HepG2 (cell line): ENCODE measurements around the gene DNAJB12. TPM values are rescaled to one million over a fixed set of nuclear protein-coding genes. Genes with fewer than 3 reads are reported as not detected.
A peak's percentile ranks its signal among the peaks of the same experiment; 100 is the strongest.

Experiments used
- ATAC-seq: fragments of 200-7000 bp; cut with Tn5 transposase; 3 replicates; pipeline ENCODE4 v1.9.1; 2020; ENCODE audit warnings: mild to moderate bottlenecking, moderate library complexity
- BruUV-seq: library from RNA; stranded (reverse); fragments of 400-500 nt; replicated peaks from 2 replicates; lab custom pipeline; 2021; lab: Mats Ljungman, UMichigan
- CTCF ChIA-PET: fragments of 300-600 bp; formaldehyde crosslinking; extraction: SDS; loops from one replicate; lab custom pipeline; 2021; ENCODE audit warnings: low total read pairs, inconsistent platforms, low intra/inter-chr PET ratio; lab: Yijun Ruan, JAX
- POLR2A ChIA-PET: fragments of 350-600 bp; sonication (Branson Sonifier 250); formaldehyde crosslinking; loops from one replicate; lab custom pipeline; 2020; ENCODE audit warnings: antibody characterized with exemption, inconsistent platforms; lab: Yijun Ruan, JAX
- DNase-seq: peaks from one replicate; pipeline ENCODE4 v3.0.0-alpha.2; 2015; ENCODE audit warnings: low spot score
- FAIRE-seq: peaks from 3 replicates; lab custom pipeline; 2011; peaks lifted over from hg19 to GRCh38; lab: Jason Lieb, UNC
- H2AFZ ChIP-seq: one replicate; pipeline ENCODE4 v1.6.1; 2011; ENCODE audit warnings: low read length, inconsistent platforms
- H3K27ac ChIP-seq: fragments of 300-600 bp; 3 replicates; pipeline ENCODE4 v1.8.0; 2011; ENCODE audit warnings: mixed run types, mild to moderate bottlenecking, mixed read lengths, low read length, inconsistent platforms; ENCODE audit not compliant: insufficient read depth; ENCODE audit errors: extremely low read length
- H3K27me3 ChIP-seq, 2 experiments: fragments of 200-600 bp in 1 of 2; 2 replicates in 1 of 2; 3 replicates in 1 of 2; pipeline versions ENCODE4 v1.6.0 to v1.8.0; 2011; ENCODE audit warnings: low read length in 2 of 2, mild to moderate bottlenecking in 2 of 2, moderate library complexity in 2 of 2, inconsistent platforms in 1 of 2; ENCODE audit not compliant: insufficient read depth in 2 of 2, control insufficient read depth in 1 of 2
- H3K36me3 ChIP-seq, 2 experiments: fragments of 200-600 bp in 1 of 2; replicated peaks in 1 of 2; 2 replicates in 1 of 2; 3 replicates in 1 of 2; pipeline versions ENCODE4 v1.5.1 to v1.8.0; 2011; ENCODE audit warnings: low read length in 2 of 2, inconsistent platforms in 1 of 2; ENCODE audit not compliant: insufficient read depth in 2 of 2, control insufficient read depth in 1 of 2
- H3K4me1 ChIP-seq: 2 replicates; pipeline ENCODE4 v1.5.1; 2012; ENCODE audit warnings: low read length, inconsistent platforms; ENCODE audit not compliant: insufficient read depth
- H3K4me2 ChIP-seq: 2 replicates; pipeline ENCODE4 v1.6.0; 2011; ENCODE audit warnings: low read depth, low read length, inconsistent platforms
- H3K4me3 ChIP-seq, 3 experiments: fragments of 200-600 bp in 1 of 3; sonication (generic), shearing (Covaris generic) in 1 of 3; replicated peaks in 1 of 3; 2 replicates each; pipeline ENCODE4 v1.5.1; 2011 to 2016; ENCODE audit warnings: low read length in 3 of 3, inconsistent platforms in 2 of 3, low read depth in 2 of 3, mild to moderate bottlenecking in 2 of 3, control low read depth in 1 of 3, mixed read lengths in 1 of 3; ENCODE audit not compliant: insufficient read depth in 1 of 3
- H3K79me2 ChIP-seq: one replicate; pipeline ENCODE4 v1.6.1; 2011; ENCODE audit warnings: low read length, inconsistent platforms; ENCODE audit not compliant: insufficient read depth
- H3K9ac ChIP-seq: 2 replicates; pipeline ENCODE4 v1.6.0; 2011; ENCODE audit warnings: mild to moderate bottlenecking, low read depth, low read length, inconsistent platforms; ENCODE audit not compliant: insufficient read depth
- H3K9me3 ChIP-seq: 2 replicates; pipeline ENCODE4 v1.5.1; 2012; ENCODE audit warnings: mild to moderate bottlenecking, low read length
- H4K20me1 ChIP-seq: 2 replicates; pipeline ENCODE4 v1.6.0; 2011; ENCODE audit warnings: inconsistent platforms, mild to moderate bottlenecking, low read length, moderate library complexity; ENCODE audit not compliant: insufficient read depth
- CCAR2 ChIP-seq: fragments of 200-400 bp; formaldehyde crosslinking; optimal IDR thresholded peaks from 2 replicates; pipeline ENCODE3; 2018; ENCODE audit warnings: low read depth, mild to moderate bottlenecking, low read length, moderate library complexity
- CSRNP2 ChIP-seq: sonication (generic); formaldehyde crosslinking; conservative IDR thresholded peaks from 2 replicates; pipeline ENCODE4 v1.8.0; 2022; ENCODE audit warnings: low read depth, missing genetic modification reagents
- KLF11 ChIP-seq: IDR thresholded peaks from 2 replicates; pipeline ENCODE4 v1.6.1; 2016; ENCODE audit warnings: missing compliant biosample characterization
- RBFOX2 ChIP-seq: fragments of 200-400 bp; formaldehyde crosslinking; IDR thresholded peaks from 2 replicates; pipeline ENCODE4 v1.6.1; 2017; ENCODE audit warnings: low read depth, mild to moderate bottlenecking, low read length
- ZBTB33 ChIP-seq: sonication (generic); formaldehyde crosslinking; IDR thresholded peaks from 2 replicates; pipeline ENCODE4 v1.4.0; 2020; ENCODE audit warnings: missing genetic modification reagents
- ZNF34 ChIP-seq: sonication (generic); formaldehyde crosslinking; IDR thresholded peaks from 2 replicates; pipeline ENCODE4 v1.4.0; 2020; ENCODE audit warnings: mild to moderate bottlenecking, missing genetic modification reagents, borderline replicate concordance
- ZNF569 ChIP-seq: sonication (generic); formaldehyde crosslinking; IDR thresholded peaks from 2 replicates; pipeline ENCODE4 v1.5.0; 2020; ENCODE audit warnings: mild to moderate bottlenecking, missing genetic modification reagents, moderate library complexity, borderline replicate concordance
- ZNF687 ChIP-seq: sonication (generic); formaldehyde crosslinking; IDR thresholded peaks from 2 replicates; pipeline ENCODE4 v1.5.1; 2020; ENCODE audit warnings: mild to moderate bottlenecking, missing genetic modification reagents, moderate library complexity
- WGBS: methylation state at CpG from one replicate; pipeline ENCODE4 v1.1.6; 2017; ENCODE audit warnings: low lambda C conversion rate; 5-methylcytosine and 5-hydroxymethylcytosine counted together
- in situ Hi-C: cut with HindIII; loops from 2 replicates; pipeline ENCODE4 v1.10.0; 2017; ENCODE audit warnings: low pct_unique_long_range_greater_than_20kb; ENCODE audit not compliant: extremely low pct_ligation_motif_present
- intact Hi-C: fragments of 100-400 bp; cut with micrococcal nuclease; formaldehyde crosslinking; loops from one replicate; pipeline ENCODE4 v1.10.0; 2022; ENCODE audit not compliant: unreplicated experiment
- polyA plus RNA-seq, 8 experiments: library from polyadenylated mRNA; depleted of rRNA in 3 of 8; stranded (reverse) in 7 of 8; unstranded in 1 of 8; fragments of >200 nt; fragmentation: Illumina TruSeq in 4 of 8; extraction: Trizol in 4 of 8; gene quantifications; 2 replicates each; pipeline versions ENCODE4 v1.2.1 to v1.2.3, GENCODE V29; 2011 to 2016; ENCODE audit warnings: low read depth in 4 of 8, missing spikeins in 1 of 8, mixed read lengths in 1 of 8; ENCODE audit not compliant: insufficient read depth in 1 of 8
- total RNA-seq, 5 experiments: library from RNA; depleted of rRNA; stranded (reverse); fragments of >200 nt; fragmentation: Illumina TruSeq; extraction: Trizol; gene quantifications; 2 replicates each; pipeline ENCODE4 v1.2.3, GENCODE V29; 2016; ENCODE audit warnings: low read depth in 1 of 5

DNAJB12 gene
- total and polyA plus RNA-seq, 2 of the 13 experiments (the other 11 are each of a cell fraction or from before 2014, with no cell fraction given), result 10.8 to 18.2 TPM

DNA sequence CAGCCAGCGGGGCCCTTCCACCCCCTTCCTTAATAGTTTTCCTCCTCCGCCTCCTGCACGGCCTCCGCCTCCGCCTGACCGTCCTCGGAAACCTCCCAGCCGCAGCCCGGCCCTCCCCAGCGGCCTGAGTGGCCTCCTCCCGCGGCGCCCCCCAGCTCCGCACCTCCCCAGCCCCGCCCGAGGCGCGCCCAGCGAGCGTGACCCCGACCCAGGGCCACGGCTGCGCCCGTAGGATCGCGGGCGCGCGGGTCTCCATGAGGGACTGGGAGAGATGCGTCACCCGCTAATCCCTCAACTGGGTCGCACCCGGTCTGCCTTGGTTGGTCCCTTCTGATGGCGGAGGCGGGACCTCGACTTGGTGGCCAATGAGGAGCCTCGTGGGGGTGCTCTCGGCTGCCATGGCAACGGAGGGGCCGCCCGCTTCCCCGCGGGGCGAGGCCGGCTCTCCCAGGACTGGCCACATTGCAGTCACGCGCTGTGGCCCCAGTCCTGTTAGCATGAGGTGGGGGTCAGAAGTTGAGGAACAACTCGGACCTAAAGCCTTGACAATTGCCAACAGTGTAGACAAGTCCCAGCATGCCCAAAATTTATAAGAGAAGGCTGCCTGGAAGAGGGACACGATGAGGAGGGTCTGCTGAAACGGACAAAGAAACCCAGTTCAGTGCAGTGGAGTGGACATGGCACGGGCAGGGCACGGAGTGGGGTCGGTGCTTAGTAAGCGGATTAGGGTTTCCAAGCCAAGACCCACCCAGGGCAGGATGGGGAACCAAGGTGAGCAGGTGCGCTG is 56.7 kb downstream of the DNAJB12 start:
- no peak overlapping the region for H3K4me3 ChIP-seq
- DNase-seq, result no peak
- in situ Hi-C loops, result no loop called here
- H3K9me3 ChIP-seq, result no peaks in the 10 kb centered on the region
- H3K36me3 ChIP-seq, result no peaks in the 10 kb centered on the region
- ATAC-seq, result no peak
- no peak overlapping the region for H3K27ac ChIP-seq
- H3K4me1 ChIP-seq, result peaks cover 39% of the 10 kb centered on the region
- CTCF ChIA-PET, result no interaction called here
- H4K20me1 ChIP-seq, result no peaks in the 10 kb centered on the region
- POLR2A ChIA-PET, result interaction anchor here (0.8 to 1.2 kb wide), 2 partner anchors 23 to 25 kb away, joined by 3 read pairs; partner anchors contain the start of gene DDIT4
- 93% methylated on average over 53 of the region's 55 CpGs for WGBS
- no peaks in the 10 kb centered on the region for H3K27me3 ChIP-seq
- H3K9ac ChIP-seq, result no peak overlapping the region
- no peak overlapping the region for H2AFZ ChIP-seq
- H3K79me2 ChIP-seq, result no peaks in the 10 kb centered on the region
- H3K4me2 ChIP-seq, result no peak overlapping the region
- TF ChIP-seq RBFOX2 (no peak), ZBTB33 (CRISPR knock-in tag) (peak; percentile 40), CSRNP2 (no peak), ZNF34 (CRISPR knock-in tag) (no peak), ZNF569 (no peak), CCAR2 (no peak), KLF11 (CRISPR knock-in tag) (no peak), ZNF687 (CRISPR knock-in tag) (peak; percentile 5; the same call in 1 of the 2 replicates)
- TF ChIP-seq, all 625 proteins: peak for 2
- FAIRE-seq, result no peak
- BruUV-seq, result no TSS peak
- intact Hi-C loops, result no loop called here
